GM12872 (cell line): Measurements from ENCODE around the gene IRX3.

ENCODE experiments used
- TF ChIP-seq, protein P1 (sequence below): IDR thresholded peaks from 3 replicates; pipeline ENCODE4 v1.5.1; 2011; ENCODE audit warnings: low read depth, mild to moderate bottlenecking, low read length, moderate library complexity; ENCODE audit not compliant: insufficient read depth

IRX3 gene

DNA sequence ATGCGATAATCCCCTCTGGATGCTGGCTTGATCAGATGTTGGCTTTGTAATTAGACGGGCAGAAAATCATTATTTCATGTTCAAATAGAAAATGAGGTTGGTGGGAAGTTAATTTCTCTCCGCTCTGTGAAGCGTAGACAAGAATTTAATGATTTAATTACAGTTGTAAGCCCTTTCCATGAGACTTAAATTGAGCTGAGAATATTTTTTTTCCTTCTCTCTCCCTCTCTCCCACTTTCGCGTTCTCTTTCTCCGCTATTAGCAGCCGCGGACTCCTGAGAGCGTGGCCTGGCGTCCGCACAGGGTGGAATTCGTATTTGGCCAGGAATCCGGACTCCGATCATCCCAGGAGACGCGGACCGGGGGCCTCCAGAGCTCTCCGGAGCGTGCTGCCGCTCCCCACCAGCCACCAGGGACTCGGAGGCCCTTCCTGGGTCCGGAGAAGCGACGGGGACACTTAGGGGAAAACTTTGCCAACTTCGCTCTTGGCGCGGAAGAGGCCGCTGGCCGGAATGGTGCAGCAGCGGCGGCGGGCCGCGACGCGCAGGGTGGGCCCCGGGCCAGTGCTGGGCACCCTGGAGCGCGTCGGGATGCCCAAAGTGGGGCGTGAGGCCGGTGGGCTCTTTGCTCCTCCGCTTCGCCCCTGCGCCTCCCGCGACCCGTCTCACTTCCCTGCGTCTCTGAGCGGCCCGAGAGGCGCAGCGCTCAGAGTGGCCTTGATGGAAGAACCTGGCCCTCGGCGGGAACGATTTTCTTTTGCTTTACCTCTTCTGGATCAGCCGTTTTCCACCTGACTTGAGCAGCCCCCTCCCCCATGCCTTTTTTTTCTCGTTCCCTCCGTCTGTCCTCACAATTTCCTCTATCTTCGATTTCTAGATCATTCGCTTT, 3.6 kb upstream of the IRX3 start:
- TF ChIP-seq, protein P1, sequence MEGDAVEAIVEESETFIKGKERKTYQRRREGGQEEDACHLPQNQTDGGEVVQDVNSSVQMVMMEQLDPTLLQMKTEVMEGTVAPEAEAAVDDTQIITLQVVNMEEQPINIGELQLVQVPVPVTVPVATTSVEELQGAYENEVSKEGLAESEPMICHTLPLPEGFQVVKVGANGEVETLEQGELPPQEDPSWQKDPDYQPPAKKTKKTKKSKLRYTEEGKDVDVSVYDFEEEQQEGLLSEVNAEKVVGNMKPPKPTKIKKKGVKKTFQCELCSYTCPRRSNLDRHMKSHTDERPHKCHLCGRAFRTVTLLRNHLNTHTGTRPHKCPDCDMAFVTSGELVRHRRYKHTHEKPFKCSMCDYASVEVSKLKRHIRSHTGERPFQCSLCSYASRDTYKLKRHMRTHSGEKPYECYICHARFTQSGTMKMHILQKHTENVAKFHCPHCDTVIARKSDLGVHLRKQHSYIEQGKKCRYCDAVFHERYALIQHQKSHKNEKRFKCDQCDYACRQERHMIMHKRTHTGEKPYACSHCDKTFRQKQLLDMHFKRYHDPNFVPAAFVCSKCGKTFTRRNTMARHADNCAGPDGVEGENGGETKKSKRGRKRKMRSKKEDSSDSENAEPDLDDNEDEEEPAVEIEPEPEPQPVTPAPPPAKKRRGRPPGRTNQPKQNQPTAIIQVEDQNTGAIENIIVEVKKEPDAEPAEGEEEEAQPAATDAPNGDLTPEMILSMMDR: no peak

DNA sequence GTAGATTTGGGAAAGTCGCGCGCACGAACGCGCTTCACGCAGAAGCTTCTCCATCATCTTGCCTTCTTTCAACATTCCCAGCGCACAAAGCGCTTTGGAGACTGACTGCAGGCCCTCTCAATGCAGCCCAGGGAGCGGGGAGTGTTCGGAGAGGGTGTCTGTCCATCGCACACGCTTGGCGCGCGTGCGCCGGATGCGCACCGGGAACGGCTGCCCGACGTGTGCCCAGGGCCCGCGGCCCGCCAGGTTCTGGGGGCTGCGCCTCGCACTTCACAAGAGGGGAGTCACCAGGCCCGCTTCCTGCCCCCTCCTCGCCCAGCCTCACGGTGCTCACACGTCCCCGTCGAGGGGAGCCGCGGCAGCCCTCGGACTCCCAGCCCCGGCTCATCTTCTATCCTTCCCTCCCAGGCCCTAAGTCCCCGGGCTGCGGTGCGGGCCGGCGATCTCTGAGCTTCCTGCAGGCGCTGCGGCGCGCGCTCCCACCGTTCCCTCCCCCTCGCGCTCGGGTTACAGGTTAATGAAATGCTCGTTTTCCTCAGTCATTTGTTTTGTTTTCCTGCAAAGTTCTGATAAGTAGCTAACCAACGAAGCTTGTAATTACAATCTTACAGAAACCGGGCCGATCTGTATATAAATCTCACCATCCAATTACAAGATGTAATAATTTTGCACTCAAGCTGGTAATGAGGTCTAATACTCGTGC, 2.8 kb upstream of the IRX3 start:
- TF ChIP-seq, protein P1: no peak

DNA sequence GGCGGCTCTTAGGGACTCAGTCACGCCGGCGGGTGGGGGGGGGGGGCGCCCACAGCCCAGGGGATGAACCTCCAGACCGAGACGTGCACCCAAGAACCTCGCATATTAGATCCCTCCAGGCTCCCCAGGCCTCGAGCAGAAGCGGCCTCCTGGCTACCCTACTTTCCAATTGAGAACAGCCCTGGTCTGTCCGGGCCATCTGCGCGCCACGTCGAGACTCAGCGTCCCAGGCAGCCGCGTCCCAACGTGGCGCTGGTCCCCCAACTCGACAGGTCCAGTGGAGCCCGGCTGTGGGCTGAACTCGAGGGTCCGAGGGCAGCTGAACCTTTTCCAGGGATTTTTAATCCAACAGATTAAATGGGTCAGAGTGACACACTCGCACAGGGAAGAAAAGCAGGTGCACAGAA, 2.3 kb upstream of the IRX3 start:
- TF ChIP-seq, protein P1: no peak

DNA sequence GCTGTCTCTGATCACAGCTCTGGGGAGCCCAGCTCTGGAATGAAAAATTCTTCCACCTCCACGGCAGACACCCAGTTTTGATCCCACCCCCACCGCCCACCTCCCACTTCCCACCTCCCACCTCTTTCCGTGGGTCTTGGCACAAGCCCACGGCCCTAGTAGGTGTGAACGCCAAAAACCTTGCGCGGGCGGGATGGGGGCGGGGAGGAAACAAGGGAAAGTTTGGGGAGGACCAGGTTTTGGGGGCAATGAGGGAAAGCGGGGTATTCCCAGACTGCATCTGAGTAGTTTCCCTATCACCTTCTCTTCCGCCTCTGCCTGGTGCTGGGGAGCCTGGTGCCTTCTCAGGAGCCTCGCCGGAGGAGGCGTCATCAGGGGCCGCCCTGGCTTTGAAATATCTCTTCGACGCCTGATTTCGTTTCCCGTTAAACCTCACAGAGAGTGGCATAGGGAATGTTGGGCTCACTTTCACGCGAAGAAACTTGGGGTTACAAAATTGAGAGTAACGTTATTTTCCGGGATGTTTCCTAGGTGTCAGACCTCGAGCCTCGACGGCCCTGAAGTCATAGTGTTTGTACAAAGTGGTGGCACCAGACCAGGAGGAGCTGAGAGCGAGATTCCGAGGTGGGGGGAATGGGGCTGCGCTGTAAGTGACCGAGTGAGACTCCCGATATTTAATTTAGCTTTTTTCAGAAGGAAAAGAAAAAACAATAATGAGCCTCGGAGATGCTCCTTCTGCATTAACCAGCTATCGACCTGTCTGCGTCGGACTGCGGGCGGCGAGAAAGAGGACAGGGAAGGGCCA, 1.6 kb upstream of the IRX3 start:
- TF ChIP-seq, protein P1: no peak

DNA sequence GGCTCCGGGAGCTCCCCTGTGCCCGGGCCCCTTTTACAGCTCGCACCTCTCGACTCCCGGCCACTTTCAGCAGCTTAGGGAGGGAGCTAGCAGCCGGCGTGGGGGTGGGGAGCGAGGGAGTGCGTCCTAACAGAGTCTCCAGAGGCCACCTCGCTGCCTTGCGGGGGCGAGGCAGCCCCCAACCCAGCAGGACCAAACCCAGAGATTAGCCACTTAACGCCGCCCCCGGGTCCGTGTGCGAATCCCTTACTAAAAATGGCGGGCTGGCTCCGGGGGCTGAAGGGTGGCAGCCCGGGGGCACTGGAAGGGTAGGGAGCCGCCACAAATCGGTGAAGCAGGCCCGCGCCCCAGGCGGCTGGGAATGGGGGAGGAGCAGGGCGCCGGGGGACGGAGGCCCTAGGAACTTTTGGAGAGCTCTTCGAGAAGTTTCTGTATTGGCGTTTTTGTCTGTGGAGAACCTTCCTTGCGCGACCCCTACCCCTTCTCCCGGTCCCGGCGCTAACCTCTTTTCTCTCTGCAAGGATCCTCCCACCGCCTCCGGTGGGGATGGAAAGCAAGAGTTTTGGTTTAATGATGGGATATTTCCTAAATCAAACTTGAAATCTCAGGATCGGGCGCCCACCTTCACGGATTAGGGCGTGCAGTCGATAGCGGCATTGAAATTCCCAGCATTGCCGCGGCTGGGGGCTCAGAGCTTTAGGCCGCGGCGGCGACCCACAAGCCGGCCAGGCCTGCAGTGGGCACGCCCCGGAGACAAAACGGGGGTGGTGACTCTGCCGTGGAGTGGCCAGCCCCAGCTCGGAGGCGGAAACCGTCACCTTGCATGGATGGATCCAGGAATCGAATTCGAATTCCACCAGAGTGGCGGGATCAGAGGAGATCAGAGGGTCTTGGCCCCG, 793 bp upstream of the IRX3 start:
- TF ChIP-seq, protein P1: no peak

DNA sequence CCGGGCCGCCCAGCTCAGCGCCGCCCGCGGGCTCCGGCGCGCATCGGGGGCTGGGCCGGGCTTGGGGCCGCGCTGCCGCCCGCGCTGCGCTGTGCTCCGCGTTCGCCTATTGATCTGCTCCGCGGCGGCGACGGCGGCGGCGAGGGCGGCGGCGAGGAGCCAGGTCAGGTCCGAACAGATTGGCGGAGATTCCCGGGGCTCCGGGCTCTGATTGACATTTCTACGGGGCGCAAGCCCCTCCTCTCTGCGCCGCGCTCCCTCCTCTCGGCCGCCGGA, 559 bp downstream of the IRX3 start:
- TF ChIP-seq, protein P1: no peak
